T follicular helper cell (primary cell): ENCODE measurements around the gene TC2N.
A peak's percentile ranks its signal among the peaks of the same experiment; 100 is the strongest.
"Not testable (repeated sequence)": the region's sequence is repeated elsewhere in the genome, so short reads cannot be mapped to it uniquely, and the experiment has no call there.

ENCODE experiments used
- DNase-seq: peaks from one replicate; pipeline ENCODE4 v3.0.0-alpha.2; 2020; ENCODE audit warnings: low read depth

Gene TC2N

DNA sequence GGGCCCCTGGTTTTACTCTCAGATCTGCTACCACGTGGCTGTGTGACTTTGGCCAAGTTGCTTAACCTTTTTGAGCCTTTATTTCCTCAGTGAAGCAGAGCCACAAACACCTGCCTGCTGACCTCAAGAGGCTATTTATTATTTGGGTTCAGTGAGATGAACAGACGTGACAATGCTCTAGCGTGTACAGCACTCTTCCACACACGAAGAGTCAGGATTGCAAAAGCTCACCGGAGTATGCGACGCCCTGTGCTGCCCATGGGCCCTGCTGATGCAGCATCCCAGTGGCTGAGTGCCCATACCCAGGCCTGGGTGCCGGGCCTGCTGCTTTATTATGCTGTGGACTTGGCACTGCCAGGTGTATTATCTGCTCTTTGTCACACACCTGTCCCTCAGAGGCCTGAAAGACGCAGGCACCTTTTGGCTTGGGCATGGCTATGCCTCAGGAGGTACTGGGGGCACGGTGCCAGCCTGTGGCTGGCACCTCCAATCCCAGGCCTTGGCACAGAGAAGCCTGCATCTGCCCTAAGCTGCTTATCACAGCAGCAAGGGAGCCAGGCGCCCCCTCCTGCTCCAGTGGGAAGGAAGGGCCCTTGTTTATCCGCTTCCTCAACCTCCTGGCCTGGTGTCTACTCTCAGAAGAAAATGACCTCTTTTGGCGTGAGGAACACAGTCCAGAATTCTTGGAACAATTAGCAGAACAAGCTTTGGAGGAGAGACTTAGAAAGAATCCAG, 22.3 kb upstream of the TC2N start:
- DNase-seq, result no peak

DNA sequence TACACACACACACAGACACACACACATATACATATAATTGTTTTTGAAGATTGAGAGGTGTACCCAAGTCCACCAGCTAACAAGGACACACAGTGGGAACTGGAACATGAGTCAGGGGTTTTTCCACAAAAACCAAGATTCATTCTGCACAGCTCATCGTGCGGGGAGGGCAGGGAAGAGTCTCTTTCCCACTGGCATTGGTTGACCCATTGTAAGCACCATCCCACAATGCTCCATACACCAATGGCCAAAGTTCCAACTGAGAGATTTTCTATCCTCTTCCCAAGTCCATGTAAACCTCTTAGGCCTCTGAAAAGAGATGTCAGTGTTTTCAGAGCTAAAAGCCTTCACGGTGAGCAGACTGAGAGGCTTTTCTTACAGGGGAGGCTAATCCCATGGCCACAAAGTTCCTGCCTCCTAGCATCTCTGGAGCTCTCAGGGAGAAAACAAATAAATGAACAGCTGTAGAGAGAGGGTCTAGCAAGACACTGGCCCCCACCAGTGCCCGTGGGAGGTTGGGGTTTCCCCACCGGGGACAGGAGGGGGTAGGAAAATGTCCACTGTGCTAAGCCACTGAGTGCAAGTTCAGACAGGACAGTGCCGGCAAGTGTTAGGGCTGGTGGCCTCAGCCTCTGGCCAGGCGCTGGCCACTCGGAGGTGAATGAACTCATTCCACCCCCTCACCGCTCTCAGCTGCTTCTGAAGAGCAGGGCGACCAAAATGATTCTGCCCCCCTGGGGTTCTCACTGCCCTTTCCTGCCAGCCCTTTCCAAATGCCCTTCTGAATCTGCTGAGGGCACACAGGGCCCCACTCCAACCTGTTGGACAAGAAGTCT, 21.5 kb upstream of the TC2N start:
- no peak for DNase-seq

DNA sequence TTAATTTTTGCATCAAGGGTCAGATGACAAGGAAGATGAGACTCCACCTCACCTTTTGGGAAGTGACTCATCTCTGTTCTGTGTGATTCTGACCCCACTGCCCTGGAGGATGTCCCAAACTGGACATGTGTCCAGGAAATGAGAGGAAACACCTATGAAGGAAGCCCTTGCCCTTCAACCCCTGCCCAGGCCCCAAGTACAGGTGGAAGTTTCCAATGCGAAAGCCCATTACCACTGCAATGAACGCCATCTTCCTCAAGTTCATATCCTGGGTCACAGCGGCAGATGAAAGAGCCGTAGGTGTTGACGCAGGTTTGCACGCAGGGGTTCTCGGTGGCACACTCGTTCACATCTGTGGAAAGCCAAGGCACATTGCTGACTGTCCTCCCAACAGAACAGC, 19.6 kb upstream of the TC2N start:
- DNase-seq, result no peak

GRCh38 chr14:91885839-91886238, 18.5 kb upstream of the TC2N start:
- no peak for DNase-seq

- no peak for DNase-seq
Measured at GRCh38 chr14:91885113-91885712, 17.9 kb upstream of the TC2N start.

DNA sequence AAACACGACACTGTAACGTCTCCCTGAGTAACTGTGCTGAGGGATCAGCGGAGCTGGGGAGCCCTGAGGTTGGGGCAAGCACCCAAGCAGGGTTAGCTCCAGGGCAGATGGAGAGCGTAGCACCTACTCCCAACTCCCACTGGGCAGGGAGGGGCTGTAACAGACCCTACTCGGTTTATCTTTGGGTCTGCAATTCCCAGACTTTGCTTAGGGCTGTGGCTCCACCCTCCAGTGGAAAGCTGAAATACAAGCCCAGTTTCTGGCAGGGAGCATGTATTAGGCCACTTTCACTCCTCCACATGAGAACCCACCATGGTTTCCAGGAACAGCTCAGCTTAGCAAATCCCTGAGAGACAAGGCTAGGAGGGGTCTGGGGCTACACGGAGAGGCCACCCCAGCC, 17.3 kb upstream of the TC2N start:
- DNase-seq, result no peak

GRCh38 chr14:91883753-91884152, 16.4 kb upstream of the TC2N start:
- DNase-seq, result no peak

GRCh38 chr14:91882776-91883175, 15.4 kb upstream of the TC2N start:
- DNase-seq, result no peak

DNA sequence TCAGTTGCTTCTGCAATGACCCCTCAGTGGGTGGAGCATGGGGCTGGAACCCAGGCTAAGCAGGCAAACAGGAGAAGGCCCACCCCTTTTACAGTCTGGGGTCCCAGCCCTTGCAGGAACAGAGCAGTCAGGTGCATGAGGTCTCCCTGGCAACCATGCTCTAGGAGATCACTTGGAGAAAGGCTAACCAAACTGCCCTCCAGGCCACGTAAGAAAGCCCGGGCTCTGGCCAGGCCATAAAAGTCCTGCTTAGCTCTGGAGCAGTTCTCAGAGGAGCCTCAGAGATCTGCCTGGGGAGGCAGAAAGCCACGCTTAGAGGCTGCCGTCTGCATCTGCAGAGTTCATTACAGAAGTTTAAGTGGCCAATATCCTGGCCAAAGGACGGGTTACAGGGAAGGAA, 15.0 kb upstream of the TC2N start:
- no peak for DNase-seq

DNA sequence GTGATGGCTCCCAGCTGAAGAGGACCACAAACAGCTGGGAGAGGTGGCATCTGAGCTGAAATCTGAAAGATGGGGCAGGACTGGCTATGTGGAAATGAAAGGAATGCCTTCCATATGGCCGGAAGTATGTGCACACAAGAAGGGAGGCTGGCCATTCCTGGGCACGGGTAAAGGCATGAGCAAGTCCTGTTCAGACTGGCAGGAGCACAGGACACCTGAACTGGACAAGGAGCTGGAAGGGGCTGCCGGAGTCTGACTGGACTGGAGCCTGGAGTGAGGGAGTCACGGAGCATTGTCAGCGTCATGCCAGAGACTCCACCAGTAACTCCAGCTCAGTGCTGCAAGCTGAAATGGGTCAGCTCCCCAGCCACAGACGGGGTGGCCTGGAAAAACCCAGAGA, 11.9 kb upstream of the TC2N start:
- DNase-seq, result no peak

- DNase-seq, result no peak
Measured at GRCh38 chr14:91878274-91878673, 10.9 kb upstream of the TC2N start.

GRCh38 chr14:91877376-91877915, 10.1 kb upstream of the TC2N start:
- no peak for DNase-seq

- DNase-seq, result no peak
Measured at GRCh38 chr14:91876492-91876891, 9.2 kb upstream of the TC2N start.

DNA sequence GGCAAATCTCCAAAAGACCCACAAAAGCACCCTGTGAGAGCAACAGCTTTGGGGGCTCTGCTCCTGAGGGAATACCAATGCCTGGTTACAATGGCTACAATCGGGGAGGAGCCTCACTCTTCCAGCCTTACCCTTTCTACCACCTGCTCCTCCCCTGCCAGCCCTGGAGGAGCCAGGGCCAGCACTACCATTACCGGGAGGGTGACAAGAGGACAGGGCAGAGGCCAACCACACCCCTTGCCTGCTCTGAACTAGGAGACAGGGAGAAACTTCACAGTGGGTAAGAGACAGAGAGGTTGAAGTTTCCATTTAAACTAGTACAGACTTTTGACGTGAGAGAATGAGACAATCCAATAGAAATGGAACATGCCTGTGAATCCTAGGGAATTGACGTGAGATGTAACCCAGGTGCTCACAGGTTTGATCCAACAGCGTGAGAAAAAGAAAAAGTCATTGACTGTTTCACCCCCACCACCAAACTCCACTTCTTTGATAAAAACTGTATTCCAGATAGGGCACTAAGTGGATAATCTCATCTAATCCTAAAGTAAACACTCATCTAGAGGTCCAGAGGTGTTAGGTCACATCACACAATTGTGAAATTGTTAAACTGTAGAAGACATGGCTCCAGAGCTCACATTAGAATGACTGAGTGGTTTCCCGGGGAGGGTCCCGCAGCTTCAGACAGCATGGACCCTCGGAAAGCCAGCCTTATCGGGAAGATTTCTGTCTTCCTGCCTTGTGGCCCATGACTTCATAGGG, 8.4 kb upstream of the TC2N start:
- no peak for DNase-seq

DNA sequence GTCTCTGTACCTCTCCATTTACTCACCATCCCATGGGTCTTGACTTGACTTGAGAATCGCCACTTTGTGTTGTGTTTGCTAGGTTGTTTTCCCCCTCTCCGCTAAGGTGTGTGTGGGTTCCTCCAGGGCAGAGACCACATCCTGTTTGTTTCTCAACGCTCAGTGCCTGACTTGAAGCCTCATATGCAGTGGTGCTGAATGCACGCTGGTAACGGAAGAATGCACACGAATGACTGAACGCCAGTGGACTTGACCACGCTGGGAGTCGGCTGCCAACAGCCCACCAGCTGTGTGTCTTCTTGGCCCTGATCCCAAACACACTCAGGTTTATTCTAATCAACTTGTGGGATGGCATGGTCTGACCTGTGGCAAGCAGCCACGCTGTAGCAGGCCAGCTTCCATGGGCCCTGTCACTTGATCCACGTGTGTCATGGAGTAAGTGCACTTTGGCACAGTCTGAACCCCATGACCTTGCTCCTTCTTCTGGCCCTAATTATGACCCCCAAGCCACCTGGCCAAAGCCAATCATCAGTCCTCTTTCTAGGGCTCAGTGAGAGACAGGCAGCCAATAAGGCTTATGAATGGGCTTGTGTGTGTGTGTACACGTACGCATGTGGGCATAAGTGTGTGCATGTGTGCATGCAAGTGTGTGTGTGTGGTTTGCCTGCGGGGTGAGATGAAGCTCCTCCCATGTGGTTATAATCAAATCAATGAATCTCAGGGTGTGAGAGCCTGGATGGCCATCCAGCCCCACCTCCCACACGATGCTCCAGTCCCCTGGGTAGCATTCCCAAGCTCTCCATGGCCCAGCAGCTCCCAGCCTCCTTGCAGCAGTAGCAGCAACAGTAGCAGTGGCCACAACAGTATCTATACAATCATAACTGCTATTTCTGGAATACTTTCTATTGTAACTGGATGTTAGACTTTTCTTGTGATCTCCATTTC, 6.4 kb upstream of the TC2N start:
- DNase-seq, result peak; percentile 74

DNA sequence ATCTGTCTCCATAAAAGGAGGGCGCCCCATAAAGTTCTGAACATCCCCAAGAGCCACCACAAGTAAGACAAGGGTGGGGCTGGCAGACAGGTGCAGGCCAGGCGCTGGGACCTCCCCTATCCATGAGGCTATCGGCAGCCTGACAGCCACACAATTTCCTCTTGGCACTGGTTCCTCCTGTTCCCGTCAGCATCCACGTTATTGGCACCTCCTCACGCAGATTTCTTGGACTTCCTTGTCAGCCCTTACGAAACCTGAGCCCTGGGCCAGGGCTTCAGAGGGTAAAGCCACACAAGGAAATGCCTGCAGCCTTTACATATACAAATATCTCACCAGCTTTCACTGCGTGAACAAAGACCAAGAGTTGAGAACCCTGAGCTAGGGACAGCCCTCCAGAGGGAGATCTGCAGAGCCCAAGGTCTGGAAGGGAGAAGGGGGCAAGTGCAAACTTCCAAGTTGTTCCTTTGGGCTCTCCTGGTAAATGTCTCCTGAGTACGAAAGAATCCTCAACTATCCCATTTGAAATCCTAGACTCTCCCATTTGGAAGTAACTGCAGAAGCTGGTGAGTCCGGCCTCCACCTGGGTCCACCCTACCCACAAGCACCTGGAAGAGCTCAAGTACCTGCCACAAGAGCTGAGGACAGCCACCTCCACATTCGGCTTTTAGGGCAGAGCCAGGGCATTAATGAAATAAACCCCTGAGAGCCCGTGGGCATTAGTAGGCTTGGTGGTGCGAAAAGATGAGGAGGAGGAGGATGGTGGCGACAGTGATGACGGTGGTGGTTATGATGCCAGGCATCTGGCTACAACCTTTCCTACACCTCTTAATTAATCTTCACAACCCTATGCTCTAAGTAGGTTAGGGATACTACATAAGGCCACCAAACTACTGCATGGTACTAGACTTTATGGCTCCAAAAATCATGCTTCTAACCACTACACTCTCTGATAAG, 5.5 kb upstream of the TC2N start:
- peak; percentile 61 for DNase-seq

GRCh38 chr14:91872011-91872501, 4.7 kb upstream of the TC2N start:
- peak; percentile 52 for DNase-seq

- not testable (repeated sequence) for DNase-seq
Measured at GRCh38 chr14:91871401-91871800, 4.1 kb upstream of the TC2N start.

DNA sequence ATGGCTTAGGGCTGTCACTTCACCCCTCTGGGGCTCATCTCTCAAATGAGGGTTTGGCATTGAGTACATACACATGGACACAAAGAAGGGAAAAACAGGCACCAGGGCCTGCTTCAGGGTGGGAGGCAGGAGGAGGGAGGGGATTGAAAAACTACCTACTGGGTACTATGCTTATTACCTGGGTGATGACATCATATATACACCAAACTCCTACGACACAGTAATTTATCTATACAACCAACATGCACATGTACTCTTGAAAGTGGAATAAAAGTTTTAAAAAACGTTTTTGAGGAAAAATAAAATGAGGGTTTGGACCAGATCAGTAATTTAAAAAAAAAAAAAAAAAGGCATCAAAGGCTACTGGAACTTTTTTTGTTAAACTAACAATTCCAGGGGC, 3.6 kb upstream of the TC2N start:
- no peak for DNase-seq
